SK-N-SH (cell line): Measurements from ENCODE around the gene SIRT1. TPM values are rescaled to one million over a fixed set of nuclear protein-coding genes. Genes with fewer than 3 reads are reported as not detected.

ENCODE experiments used
- CTCF ChIA-PET: fragments of 300-600, 350-600 bp; formaldehyde crosslinking; extraction: SDS; loops from one replicate; lab custom pipeline; 2021; lab: Yijun Ruan, JAX
- POLR2A ChIA-PET: fragments of 350-600 bp; sonication (Branson Sonifier 250); formaldehyde crosslinking; extraction: SDS; loops from one replicate; lab custom pipeline; 2020; ENCODE audit warnings: antibody characterized with exemption, inconsistent platforms; lab: Yijun Ruan, JAX
- DNase-seq: peaks from one replicate; pipeline ENCODE4 v3.0.0; 2012
- H2AFZ ChIP-seq: fragments of 200-600 bp; sonication (generic); 2 replicates; pipeline ENCODE4 v1.8.1; 2016; ENCODE audit warnings: antibody characterized with exemption, mild to moderate bottlenecking, low read depth
- H3F3A ChIP-seq: fragments of 200-600 bp; sonication (generic); replicated peaks from 2 replicates; pipeline ENCODE3; 2016; ENCODE audit warnings: antibody characterized with exemption, mild to moderate bottlenecking; ENCODE audit not compliant: insufficient read depth
- H3K27ac ChIP-seq, 2 experiments: fragments of 200-500 bp in 1 of 2; fragments of 200-600 bp in 1 of 2; sonication (Bioruptor generic) in 1 of 2; sonication (generic), shearing (Covaris generic) in 1 of 2; 2 replicates each; pipeline versions ENCODE4 v1.5.1 to v1.6.1; 2014 to 2016; ENCODE audit warnings: low read depth in 2 of 2, inconsistent platforms in 1 of 2, low read length in 1 of 2, mild to moderate bottlenecking in 1 of 2, mixed read lengths in 1 of 2
- H3K27me3 ChIP-seq: fragments of 200-600 bp; sonication (generic), shearing (Covaris generic); 2 replicates; pipeline ENCODE4 v1.6.1; 2016; ENCODE audit warnings: mixed run types; ENCODE audit not compliant: insufficient read depth
- H3K36me3 ChIP-seq, 2 experiments: fragments of 200-500 bp in 1 of 2; fragments of 200-600 bp in 1 of 2; sonication (Bioruptor generic) in 1 of 2; sonication (generic) in 1 of 2; replicated peaks in 1 of 2; 2 replicates each; pipeline versions ENCODE3 to v1.5.1; 2014 to 2016; ENCODE audit warnings: low read length in 1 of 2, mild to moderate bottlenecking in 1 of 2; ENCODE audit not compliant: insufficient read depth in 2 of 2, control insufficient read depth in 1 of 2
- H3K4me1 ChIP-seq, 2 experiments: fragments of 200-500 bp in 1 of 2; fragments of 200-600 bp in 1 of 2; sonication (Bioruptor generic) in 1 of 2; sonication (generic), shearing (Covaris generic) in 1 of 2; 2 replicates each; pipeline versions ENCODE4 v1.5.1 to v1.6.1; 2014 to 2016; ENCODE audit warnings: low read depth in 1 of 2, low read length in 1 of 2, mixed run types in 1 of 2; ENCODE audit not compliant: insufficient read depth in 2 of 2, control insufficient read depth in 1 of 2
- H3K4me2 ChIP-seq: fragments of 200-600 bp; sonication (generic), shearing (Covaris generic); 2 replicates; pipeline ENCODE4 v1.6.1; 2017; ENCODE audit warnings: mixed run types
- H3K4me3 ChIP-seq, 2 experiments: fragments of 200-500 bp in 1 of 2; fragments of 200-600 bp in 1 of 2; sonication (Bioruptor generic) in 1 of 2; sonication (generic), shearing (Covaris generic) in 1 of 2; 2 replicates each; pipeline versions ENCODE4 v1.5.1 to v1.8.1; 2014 to 2016; ENCODE audit warnings: low read depth in 2 of 2, inconsistent platforms in 1 of 2, low read length in 1 of 2, mild to moderate bottlenecking in 1 of 2, mixed read lengths in 1 of 2, moderate library complexity in 1 of 2
- H3K79me2 ChIP-seq: fragments of 200-600 bp; sonication (generic); 2 replicates; pipeline ENCODE4 v1.8.1; 2017; ENCODE audit warnings: mild to moderate bottlenecking; ENCODE audit not compliant: insufficient read depth
- H3K9ac ChIP-seq: fragments of 200-600 bp; sonication (generic); 2 replicates; pipeline ENCODE4 v1.6.1; 2017; ENCODE audit warnings: mixed run types
- H3K9me2 ChIP-seq: fragments of 200-600 bp; sonication (generic); 2 replicates; pipeline ENCODE4 v1.6.1; 2017; ENCODE audit warnings: mixed run types
- H3K9me3 ChIP-seq: fragments of 200-600 bp; sonication (generic); 2 replicates; pipeline ENCODE4 v1.6.1; 2017; ENCODE audit warnings: mixed run types, mild to moderate bottlenecking, moderate library complexity
- H4K20me1 ChIP-seq: fragments of 200-600 bp; sonication (generic); 2 replicates; pipeline ENCODE4 v1.6.1; 2017; ENCODE audit warnings: mild to moderate bottlenecking, mixed run types; ENCODE audit not compliant: insufficient read depth
- CHD2 ChIP-seq: fragments of 150-350 bp; IDR thresholded peaks from 2 replicates; pipeline ENCODE4 v1.6.1; 2018; ENCODE audit warnings: low read length; ENCODE audit not compliant: partially characterized antibody
- CTCF ChIP-seq: fragments of 200-600 bp; sonication (generic); IDR thresholded peaks from 2 replicates; pipeline ENCODE4 v1.6.1; 2017; ENCODE audit warnings: antibody characterized with exemption, mild to moderate bottlenecking, moderate library complexity
- ELF1 ChIP-seq: IDR thresholded peaks from 2 replicates; pipeline ENCODE4 v1.4.0; 2012
- EZH2phosphoT487 ChIP-seq: fragments of 200-600 bp; sonication (generic); IDR thresholded peaks from 2 replicates; pipeline ENCODE4 v1.6.1; 2017; ENCODE audit warnings: low read depth, mixed run types, mild to moderate bottlenecking, antibody characterized with exemption, moderate library complexity, borderline replicate concordance
- FOSL2 ChIP-seq: IDR thresholded peaks from 2 replicates; pipeline ENCODE4 v1.4.0; 2012; ENCODE audit warnings: low read depth, mild to moderate bottlenecking, moderate library complexity, borderline replicate concordance
- FOXJ3 ChIP-seq: sonication (generic); formaldehyde crosslinking; IDR thresholded peaks from 2 replicates; pipeline ENCODE4 v1.5.1; 2020; ENCODE audit warnings: mild to moderate bottlenecking, missing genetic modification reagents
- FOXM1 ChIP-seq: IDR thresholded peaks from 2 replicates; pipeline ENCODE4 v1.4.0; 2012; ENCODE audit warnings: low read depth, mild to moderate bottlenecking
- GATA2 ChIP-seq: sonication (generic); formaldehyde crosslinking; IDR thresholded peaks from 2 replicates; pipeline ENCODE4 v1.5.0; 2020; ENCODE audit warnings: mild to moderate bottlenecking, missing genetic modification reagents
- JUND ChIP-seq: IDR thresholded peaks from 2 replicates; pipeline ENCODE4 v1.4.0; 2012
- MEF2A ChIP-seq: IDR thresholded peaks from 2 replicates; pipeline ENCODE4 v1.4.0; 2012; ENCODE audit warnings: low read depth, borderline replicate concordance
- PBX3 ChIP-seq: IDR thresholded peaks from 2 replicates; pipeline ENCODE4; 2012
- POLR2AphosphoS5 ChIP-seq: IDR thresholded peaks from 2 replicates; pipeline ENCODE4 v1.6.1; 2012; ENCODE audit warnings: low read depth, low read length
- RAD21 ChIP-seq: IDR thresholded peaks from 2 replicates; pipeline ENCODE4 v1.6.1; 2012; ENCODE audit warnings: mild to moderate bottlenecking, low read length
- RFX5 ChIP-seq: IDR thresholded peaks from 2 replicates; pipeline ENCODE4 v1.6.1; 2012; ENCODE audit warnings: mild to moderate bottlenecking, improper control_type of control experiment, low read length
- RXRA ChIP-seq: IDR thresholded peaks from 2 replicates; pipeline ENCODE4 v1.4.0; 2012; ENCODE audit warnings: low read depth, mild to moderate bottlenecking, borderline replicate concordance
- SIN3A ChIP-seq: IDR thresholded peaks from 2 replicates; pipeline ENCODE4 v1.6.1; 2012; ENCODE audit warnings: low read depth, mild to moderate bottlenecking, low read length, moderate library complexity, borderline replicate concordance
- SMC3 ChIP-seq: IDR thresholded peaks from 2 replicates; pipeline ENCODE4 v1.6.1; 2012; ENCODE audit warnings: low read depth, low read length, improper control_type of control experiment
- TAF1 ChIP-seq: IDR thresholded peaks from 2 replicates; pipeline ENCODE4 v1.6.1; 2012; ENCODE audit warnings: low read depth, mild to moderate bottlenecking, low read length, moderate library complexity, borderline replicate concordance
- TCF12 ChIP-seq: IDR thresholded peaks from 2 replicates; pipeline ENCODE4 v1.4.0; 2012
- TEAD4 ChIP-seq: IDR thresholded peaks from 2 replicates; pipeline ENCODE4 v1.4.0; 2012; ENCODE audit warnings: mild to moderate bottlenecking, borderline replicate concordance; ENCODE audit not compliant: insufficient read depth
- USF1 ChIP-seq: IDR thresholded peaks from 2 replicates; pipeline ENCODE4 v1.4.0; 2012; ENCODE audit warnings: low read depth, borderline replicate concordance
- YY1 ChIP-seq: IDR thresholded peaks from 2 replicates; pipeline ENCODE4 v1.4.0; 2012; ENCODE audit warnings: low read depth, mild to moderate bottlenecking
- WGBS: methylation state at CpG from one replicate; pipeline ENCODE4 v1.1.6; 2017; ENCODE audit warnings: low lambda C conversion rate; 5-methylcytosine and 5-hydroxymethylcytosine counted together
- polyA plus RNA-seq, 3 experiments: library from polyadenylated mRNA; depleted of rRNA; stranded (reverse); fragments of >200 nt; gene quantifications; 2 replicates each; pipeline ENCODE4 v1.2.3, GENCODE V29; 2012

SIRT1 gene
- polyA plus RNA-seq, 1 of the 3 experiments (the other 2 are of a cell fraction): 6.0 TPM

- Histone ChIP-seq H2AFZ (no peak overlapping the region), H3K9me3 (no peaks in the 10 kb centered on the region), H3K4me3 (no peak overlapping the region), H4K20me1 (no peaks in the 10 kb centered on the region), H3K27ac (no peak overlapping the region), H3K4me1 (no peaks in the 10 kb centered on the region), H3F3A (peaks cover 26% of the 10 kb centered on the region), H3K79me2 (peaks cover 10% of the 10 kb centered on the region; the same call in 1 of the 2 replicates), H3K27me3 (no peaks in the 10 kb centered on the region), H3K36me3 (peaks cover 65 to 80% of the 10 kb centered on the region in 2 experiments), H3K4me2 (no peak overlapping the region), H3K9me2 (no peaks in the 10 kb centered on the region; the same call in 1 of the 2 replicates), H3K9ac (no peak overlapping the region)
- TF ChIP-seq MEF2A (no peak), RAD21 (no peak), CHD2 (no peak), POLR2AphosphoS5 (no peak), ELF1 (no peak), RXRA (no peak), PBX3 (no peak), SIN3A (no peak), SMC3 (no peak), TEAD4 (no peak), YY1 (no peak), RFX5 (no peak), EZH2phosphoT487 (no peak), FOXJ3 (CRISPR knock-in tag) (no peak), CTCF (no peak)
- WGBS: 97% methylated on average over 8 of the region's 8 CpGs
- POLR2A ChIA-PET: interaction anchor here (0.7 kb wide), 1 partner anchor 139 kb away, joined by 3 read pairs; no protein-coding TSS in a partner anchor
- CTCF ChIA-PET: interaction anchor here (0.6 kb wide), 1 partner anchor 387 kb away, joined by 3 read pairs; no protein-coding TSS in a partner anchor
- DNase-seq: no peak
Observed at GRCh38 chr10:67914777-67915340, 30.4 kb downstream of the SIRT1 start.

GRCh38 chr10:67917169-67917568 is 32.7 kb downstream of the SIRT1 start:
- TF ChIP-seq ELF1: no peak
- TF ChIP-seq FOXJ3 (CRISPR knock-in tag): no peak
- no peak for TF ChIP-seq EZH2phosphoT487
- TF ChIP-seq TAF1: no peak
- TF ChIP-seq YY1: no peak
- no peak for TF ChIP-seq USF1
- no peak for TF ChIP-seq RAD21
- no peak for TF ChIP-seq GATA2 (CRISPR knock-in tag)
- TF ChIP-seq TCF12: no peak
- no peak for TF ChIP-seq RXRA
- TF ChIP-seq JUND: no peak
- TF ChIP-seq MEF2A: no peak
- no peak for TF ChIP-seq SMC3
- no peak for TF ChIP-seq FOSL2
- TF ChIP-seq FOXM1: no peak
- no peak for TF ChIP-seq PBX3
- TF ChIP-seq SIN3A: no peak
- no peak overlapping the region; a peak in 1 of 4 replicates for H3K27ac ChIP-seq
- WGBS: 86% methylated on average over 2 of the region's 2 CpGs
- H3K36me3 ChIP-seq: peaks cover 63 to 74% of the 10 kb centered on the region in 2 experiments
- ChIA-PET CTCF (interaction anchor here (0.7 to 1.5 kb wide), 3 partner anchors 21 to 239 kb away, joined by 3 to 4 read pairs (median 3); no protein-coding TSS in a partner anchor), POLR2A (no interaction called here)
- H2AFZ ChIP-seq: no peak overlapping the region
- no peaks in the 10 kb centered on the region; the same call in 1 of the 2 replicates for H3K9me2 ChIP-seq
- H3F3A ChIP-seq: peaks cover 26% of the 10 kb centered on the region
- no peaks in the 10 kb centered on the region for H3K9me3 ChIP-seq
- no peak overlapping the region for H3K4me3 ChIP-seq
- peaks cover 10% of the 10 kb centered on the region; the same call in 1 of the 2 replicates for H3K79me2 ChIP-seq
- H4K20me1 ChIP-seq: no peaks in the 10 kb centered on the region
- no peaks in the 10 kb centered on the region for H3K27me3 ChIP-seq
- no peak overlapping the region for H3K4me2 ChIP-seq
- H3K9ac ChIP-seq: no peak overlapping the region
- DNase-seq: no peak
- H3K4me1 ChIP-seq: no peaks in the 10 kb centered on the region
